Inflammatory macrophage (primary cell): ENCODE results near the gene BMPER.
"Not testable (repeated sequence)": the region's sequence is repeated elsewhere in the genome, so short reads cannot be mapped to it uniquely, and the experiment has no call there.

Experiments used
- DNase-seq, 2 donors: peaks; one replicate each; pipeline ENCODE4 v3.0.0-alpha.2; 2020 to 2022

Gene BMPER

GRCh38 chr7:34143402-34143801, 238.1 kb downstream of the BMPER start:
- no peak for DNase-seq

- DNase-seq, result no peak
Measured at GRCh38 chr7:34145603-34146002, 240.3 kb downstream of the BMPER start.

DNA sequence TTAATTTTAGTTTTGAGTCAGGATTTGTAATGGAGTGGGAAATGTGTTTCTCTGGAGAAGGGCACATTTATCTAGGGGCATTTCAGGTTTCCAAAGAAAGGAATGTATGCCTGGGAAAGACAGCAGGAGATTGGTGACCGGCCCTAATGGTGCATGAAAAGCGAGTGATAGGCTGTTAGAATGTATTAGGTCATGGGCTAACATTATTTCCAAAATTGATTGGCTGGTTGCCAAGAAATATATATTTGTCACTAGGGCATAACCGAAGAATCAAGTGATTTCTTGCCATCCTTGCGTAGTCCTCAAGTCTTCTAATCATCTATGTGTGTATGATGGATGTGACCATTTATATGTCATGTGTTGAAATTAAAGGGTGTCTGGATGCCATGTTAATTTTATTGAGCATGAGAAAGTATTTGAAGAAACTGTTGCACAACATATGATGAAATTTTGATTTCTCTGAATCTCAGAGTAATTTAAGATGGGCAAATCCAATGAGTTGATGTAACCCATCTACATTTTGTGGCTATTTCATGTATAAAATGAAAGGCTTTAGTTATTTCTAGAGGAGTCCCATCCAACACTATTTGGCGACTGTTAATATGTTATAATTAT, 248.4 kb downstream of the BMPER start:
- no peak for DNase-seq

DNA sequence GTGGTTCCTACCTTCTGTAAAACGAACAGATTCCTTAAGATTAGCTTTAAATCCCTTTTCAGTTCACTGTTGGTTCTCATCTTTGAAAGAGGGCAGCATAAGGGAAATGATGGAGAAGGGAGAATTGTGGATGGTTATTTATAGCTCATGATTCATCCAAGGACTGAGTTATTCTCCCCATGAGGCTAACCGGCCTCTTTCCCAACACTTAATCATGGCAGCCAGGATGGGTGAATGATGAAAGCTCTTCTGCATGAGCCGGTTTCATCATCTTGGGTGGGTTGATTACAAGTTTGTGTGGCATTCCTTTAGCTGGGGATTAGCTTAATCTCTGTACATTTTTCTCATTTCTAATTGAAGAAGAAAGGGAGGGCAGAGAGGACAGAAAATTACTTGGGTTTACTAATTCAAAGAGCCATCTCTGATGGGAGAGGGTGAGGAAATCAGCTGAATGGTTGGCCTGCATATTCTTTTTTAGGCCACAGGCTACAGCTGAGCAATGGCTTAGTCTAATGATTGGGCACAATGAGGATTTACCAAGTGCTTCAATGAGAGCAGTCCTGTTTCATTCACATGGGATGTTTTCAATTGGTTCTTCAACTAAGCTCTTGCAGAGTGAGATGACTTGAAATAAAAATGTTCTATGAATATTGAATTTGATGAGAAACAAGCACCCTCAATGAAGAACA, 250.0 kb downstream of the BMPER start:
- DNase-seq, result no peak

- DNase-seq, result no peak
Measured at GRCh38 chr7:34156336-34156735, 251.0 kb downstream of the BMPER start.

DNA sequence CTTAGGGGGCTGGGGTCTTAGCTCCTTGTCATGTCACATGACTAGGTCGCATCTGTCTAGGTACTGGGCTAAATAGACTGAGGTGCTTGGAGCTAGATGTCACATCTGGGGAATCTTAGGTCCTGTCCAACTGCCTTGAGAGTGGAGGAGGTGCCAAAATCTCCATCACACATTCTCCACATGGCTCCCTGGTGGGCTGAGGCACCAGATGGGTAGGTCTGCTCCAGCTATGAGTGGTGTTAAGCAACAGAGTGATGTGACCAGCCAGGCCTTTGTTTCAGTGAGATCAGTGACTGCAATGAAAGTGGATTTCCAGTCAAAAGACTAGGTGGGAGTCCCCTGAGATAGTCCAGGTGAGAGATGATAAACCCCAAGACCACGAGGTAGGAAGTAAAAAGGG, 251.8 kb downstream of the BMPER start:
- DNase-seq, result no peak

DNA sequence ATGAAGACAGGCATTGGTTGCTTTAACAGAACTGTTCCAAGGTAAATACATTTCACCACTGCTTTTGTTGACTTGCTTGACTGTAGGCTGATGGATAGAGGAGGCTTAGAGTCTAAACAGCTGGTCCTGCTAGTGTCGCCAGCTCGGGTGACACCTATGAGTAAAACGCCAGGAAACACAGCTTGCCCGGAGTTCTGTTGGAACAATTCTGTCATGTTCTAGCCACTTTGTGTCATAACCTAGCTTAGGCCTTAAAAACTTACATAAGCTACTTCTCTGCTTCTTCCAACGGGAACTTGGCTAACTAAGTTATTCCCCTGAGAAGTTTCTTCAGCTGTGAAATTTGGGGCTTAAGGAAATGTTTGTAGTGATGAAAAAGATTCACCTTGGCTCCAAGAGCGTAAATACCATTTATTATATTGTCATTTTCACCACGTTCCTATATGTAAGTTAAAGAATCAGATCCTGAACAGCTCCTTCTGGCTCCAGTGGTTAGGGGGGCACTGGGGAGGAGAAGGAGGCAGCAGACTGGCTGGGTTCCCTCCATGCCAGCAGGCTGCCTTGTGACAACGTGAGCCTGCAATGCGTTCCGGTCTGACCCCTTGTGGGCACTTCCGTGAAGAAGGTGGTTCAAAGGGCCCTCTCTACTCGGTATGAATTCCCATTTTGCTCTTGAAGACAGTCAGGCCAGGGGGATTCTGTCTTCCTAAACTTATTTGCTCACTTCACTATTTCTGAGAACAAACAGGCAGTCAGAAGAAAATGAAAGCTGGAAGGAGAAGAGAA, 253.2 kb downstream of the BMPER start:
- no peak for DNase-seq

DNA sequence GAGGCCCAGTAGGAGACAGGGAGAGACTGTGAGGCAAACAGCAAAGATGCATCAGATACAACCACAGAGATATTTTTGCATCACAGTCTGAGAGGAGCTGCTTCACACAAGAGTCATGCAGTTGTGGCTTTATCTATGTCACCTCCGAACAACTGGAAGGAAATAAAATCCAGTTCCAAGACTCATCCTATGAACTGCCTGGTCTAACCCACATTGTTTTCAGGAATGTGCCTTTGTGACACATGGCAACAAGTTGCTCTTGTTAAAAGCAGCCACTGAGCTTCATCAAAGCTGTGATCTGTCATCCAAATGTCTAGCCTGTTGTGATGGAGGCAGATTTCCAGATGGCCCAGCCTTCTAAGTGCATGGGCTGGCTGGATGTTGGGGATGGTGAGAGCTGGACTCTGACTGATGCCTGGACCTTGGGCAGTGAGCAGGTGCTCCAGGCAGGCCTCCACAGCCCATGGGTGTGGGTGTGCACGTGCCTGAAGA, 255.0 kb downstream of the BMPER start:
- no peak for DNase-seq

- no peak for DNase-seq
Measured at GRCh38 chr7:34162027-34162565, 256.8 kb downstream of the BMPER start.

DNA sequence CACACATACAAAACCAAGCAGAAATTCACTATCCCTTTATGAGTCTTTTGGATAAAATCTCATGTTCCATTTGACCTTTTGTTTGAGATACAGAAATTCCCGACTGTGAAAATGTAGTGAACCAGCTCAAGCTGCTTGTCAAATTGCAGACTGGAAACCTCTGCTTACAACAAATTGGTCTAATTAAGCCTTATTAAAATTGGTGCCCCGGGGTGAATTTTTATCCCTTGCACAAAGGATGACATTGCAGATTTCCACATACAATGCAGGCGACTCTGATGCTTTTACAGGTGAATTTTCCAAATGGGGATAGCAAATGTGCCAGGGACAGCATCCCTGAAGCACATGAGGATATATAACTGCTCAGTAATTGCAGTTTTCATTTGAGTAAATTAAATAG, 257.3 kb downstream of the BMPER start:
- DNase-seq, result no peak

GRCh38 chr7:34163956-34164355, 258.6 kb downstream of the BMPER start:
- no peak for DNase-seq

DNA sequence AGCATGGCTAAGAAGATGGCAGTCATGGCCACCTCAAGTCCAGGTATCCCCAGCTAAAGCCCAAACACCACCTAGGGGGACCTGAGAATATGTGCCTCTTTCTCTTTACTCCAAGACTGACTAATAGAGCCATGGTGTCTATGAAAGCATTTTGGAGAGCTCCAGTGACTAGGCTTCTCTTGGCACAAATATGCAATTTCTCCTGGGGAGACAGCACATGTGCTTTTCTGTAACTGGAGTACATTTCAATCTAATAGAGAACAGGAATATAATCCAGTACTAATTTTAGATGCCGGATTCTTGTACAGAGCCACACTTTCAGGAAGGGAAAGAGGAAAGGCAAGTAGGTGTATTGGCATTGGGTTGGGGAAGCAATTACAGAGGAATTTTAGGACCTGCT, 260.1 kb downstream of the BMPER start:
- no peak for DNase-seq

DNA sequence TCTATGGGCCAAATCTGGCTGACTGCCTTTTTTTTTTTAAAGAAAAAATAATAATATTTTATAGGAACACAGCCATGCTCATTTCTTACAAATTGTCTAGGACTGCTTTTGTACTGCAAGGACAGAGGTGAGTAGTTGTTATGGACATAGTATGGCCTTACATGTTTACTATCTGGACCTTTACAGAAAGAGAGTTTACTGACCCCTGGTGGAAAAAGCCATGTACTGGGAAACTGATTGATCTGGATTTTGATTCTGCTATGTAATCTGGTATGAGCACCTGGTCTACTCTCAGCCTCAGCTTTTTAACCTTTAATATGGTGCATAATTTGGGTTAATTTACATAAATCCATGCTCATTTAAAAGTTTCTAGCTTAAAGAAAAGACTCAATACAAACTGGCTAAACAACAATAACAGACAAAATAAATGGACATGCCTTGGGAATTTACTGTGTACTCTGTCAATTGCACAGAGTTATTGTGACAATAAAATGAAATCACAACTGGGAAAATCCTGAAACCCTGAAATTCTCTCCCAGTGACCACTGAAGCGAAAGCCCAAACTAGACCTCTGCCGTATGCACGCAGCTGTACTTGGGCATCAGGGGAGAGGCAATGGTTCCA, 260.7 kb downstream of the BMPER start:
- no peak for DNase-seq

DNA sequence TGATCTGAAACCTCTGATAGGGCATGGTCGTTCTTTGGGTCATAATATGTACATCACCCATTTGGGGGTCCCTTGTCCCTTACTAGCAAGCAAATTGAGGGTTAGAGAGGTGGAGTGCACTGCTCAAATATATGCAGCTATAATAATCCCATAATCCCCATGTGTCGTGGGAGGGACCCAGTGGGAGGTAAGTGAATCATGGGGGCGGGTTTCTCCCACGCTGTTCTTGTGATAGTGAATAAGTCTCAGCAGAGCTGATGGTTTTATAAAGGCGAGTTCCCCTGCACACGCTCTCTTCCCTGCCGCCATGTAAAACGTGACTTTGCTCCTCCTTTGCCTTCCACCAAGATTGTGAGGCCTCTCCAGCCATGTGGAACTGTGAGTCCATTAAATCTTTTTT, 262.7 kb downstream of the BMPER start:
- DNase-seq, result no peak

DNA sequence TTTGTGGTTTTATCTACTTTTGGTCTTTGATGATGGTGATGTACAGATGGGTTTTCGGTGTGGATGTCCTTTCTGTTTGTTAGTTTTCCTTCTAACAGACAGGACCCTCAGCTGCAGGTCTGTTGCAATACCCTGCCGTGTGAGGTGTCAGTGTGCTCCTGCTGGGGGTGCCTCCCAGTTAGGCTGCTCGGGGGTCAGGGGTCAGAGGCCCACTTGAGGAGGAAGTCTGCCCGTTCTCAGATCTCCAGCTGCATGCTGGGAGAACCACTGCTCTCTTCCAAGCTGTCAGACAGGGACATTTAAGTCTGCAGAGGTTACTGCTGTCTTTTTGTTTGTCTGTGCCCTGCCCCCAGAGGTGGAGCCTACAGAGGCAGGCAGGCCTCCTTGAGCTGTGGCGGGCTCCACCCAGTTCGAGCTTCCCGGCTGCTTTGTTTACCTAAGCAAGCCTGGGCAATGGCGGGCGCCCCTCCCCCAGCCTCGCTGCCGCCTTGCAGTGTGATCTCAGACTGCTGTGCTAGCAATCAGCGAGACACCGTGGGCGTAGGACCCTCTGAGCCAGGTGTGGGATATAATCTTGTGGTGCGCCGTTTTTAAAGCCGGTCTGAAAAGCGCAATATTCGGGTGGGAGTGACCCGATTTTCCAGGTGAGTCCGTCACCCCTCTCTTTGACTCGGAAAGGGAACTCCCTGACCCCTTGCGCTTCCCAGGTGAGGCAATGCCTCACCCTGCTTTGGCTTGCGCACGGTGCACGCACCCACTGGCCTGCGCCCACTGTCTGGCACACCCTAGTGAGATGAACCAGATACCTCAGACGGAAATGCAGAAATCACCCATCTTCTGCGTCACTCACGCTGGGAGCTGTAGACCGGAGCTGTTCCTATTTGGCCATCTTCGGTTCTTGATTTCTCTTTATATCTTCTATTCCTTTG, 269.6 kb downstream of the BMPER start:
- not testable (repeated sequence) for DNase-seq

DNA sequence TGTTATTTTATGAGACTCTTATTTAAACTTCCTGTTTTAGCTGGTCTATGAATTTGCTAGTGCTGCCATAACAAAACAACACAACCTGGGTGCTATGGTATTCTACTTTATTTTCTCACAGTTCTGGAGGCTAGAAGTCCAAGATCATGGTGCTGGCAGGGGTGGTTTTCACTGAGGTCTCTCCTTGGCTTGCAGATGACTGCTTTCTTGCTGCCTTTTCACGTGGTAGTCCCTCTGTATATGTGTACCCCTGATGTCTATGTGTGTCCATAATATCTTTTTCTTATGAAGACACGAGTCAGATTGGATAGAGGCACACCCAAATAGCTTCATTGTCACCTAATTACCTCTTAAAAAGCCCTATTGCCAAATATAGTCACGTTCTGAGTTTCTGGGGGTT, 270.5 kb downstream of the BMPER start:
- no peak for DNase-seq

- no peak for DNase-seq
Measured at GRCh38 chr7:34177476-34177875, 272.1 kb downstream of the BMPER start.

DNA sequence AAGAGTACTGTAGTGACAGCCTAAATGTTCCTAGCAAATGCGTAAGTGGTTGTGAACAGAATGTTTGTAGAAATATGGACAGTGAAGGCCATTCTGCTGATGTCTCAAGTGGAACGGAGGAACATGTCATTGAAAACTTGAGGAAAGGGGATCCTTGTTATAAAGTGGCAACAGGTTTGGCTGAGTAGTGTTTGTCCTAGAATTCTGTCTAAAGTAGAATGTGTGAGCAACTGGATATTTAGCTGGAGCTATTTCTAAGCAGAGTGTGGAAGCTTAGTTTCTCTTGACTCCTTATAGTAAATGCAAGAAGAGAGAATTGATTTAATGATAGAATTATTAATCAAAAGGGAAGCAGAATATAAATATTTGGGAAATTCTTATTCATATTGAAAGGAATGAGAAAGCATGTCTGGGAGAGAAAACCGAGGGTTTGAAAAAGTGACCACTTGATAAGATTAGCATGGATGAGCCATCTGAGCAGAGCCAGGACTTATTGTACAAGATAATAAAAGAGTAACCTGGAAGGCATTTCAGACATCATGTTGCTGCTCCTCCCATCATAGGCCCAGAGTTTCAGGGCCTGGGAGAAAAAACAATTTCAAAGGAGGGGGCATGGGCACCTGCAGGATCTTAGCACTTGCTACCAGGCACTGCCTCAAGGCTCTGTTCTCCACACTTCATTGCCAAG, 276.1 kb downstream of the BMPER start:
- DNase-seq, result no peak

GRCh38 chr7:34184466-34184865, 279.1 kb downstream of the BMPER start:
- DNase-seq, result no peak

DNA sequence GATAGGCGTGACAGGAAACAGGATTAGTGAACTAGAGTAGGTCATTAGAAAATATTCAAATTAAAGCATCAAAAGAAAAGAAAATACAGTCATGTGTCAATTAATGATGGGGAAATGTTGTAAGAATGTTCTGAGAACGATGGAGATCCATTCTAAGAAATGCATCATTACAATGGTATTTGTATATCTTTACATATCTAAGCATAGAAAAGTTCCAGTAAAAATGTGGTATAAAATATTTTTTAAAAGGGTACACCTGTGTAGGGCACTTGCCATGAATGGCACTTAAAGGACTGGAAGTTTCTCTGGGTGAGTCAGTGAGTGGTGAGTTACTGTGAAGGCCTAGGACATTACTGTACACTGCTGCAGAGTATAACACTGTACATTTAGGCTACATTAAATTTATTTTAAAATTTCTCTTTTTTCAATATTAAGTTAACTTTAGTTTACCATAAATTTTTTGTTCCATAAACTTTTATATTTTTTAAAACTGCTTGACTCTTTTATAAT, 282.5 kb downstream of the BMPER start:
- no peak for DNase-seq

- no peak for DNase-seq
Measured at GRCh38 chr7:34189031-34189430, 283.7 kb downstream of the BMPER start.
